ENCODE results near the gene SIL1. TPM values are rescaled to one million over a fixed set of nuclear protein-coding genes. Genes with fewer than 3 reads are reported as not detected.
A peak's percentile ranks its signal among the peaks of the same experiment; 100 is the strongest.

SIL1 gene
- total RNA-seq, 1 donor = 31.7 TPM

- DNase-seq (ENCODE audit: low read depth) = no peak
- no peak for TF ChIP-seq CTCF (IDR thresholded peaks at IDR 0.05; ENCODE audit: insufficient read depth, low read length)
- no peak overlapping the region for H3K4me3 ChIP-seq (ENCODE audit: low read depth, low read length)
Measured at GRCh38 chr5:139131921-139132432, 66.2 kb downstream of the SIL1 start.

DNA sequence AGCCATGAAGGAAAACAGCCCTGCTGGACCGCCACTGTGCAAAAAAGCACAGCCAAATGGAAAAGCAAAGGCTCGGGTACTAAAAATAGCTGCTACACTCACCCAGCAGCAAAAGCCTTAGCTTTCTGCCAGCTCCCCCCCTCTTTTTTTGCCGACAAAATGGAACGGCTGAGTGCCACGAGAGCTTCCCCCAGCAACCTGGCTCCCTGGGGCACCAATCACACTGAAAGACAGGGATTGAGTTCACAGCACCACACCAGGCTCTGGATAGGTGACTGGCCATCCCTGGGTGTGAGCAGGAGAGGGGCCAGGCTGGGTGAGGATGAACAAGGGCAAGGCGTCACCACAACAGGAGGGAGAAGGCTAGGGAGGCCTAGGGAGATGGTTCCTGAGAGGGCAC, 66.7 kb downstream of the SIL1 start:
- no peak for TF ChIP-seq CTCF (IDR thresholded peaks at IDR 0.05; ENCODE audit: insufficient read depth, low read length)
- no peak overlapping the region for H3K4me3 ChIP-seq (ENCODE audit: low read depth, low read length)
- DNase-seq (ENCODE audit: low read depth) = peak; percentile 54

GRCh38 chr5:139131062-139131461, 67.1 kb downstream of the SIL1 start:
- H3K4me3 ChIP-seq (ENCODE audit: low read depth, low read length) = no peak overlapping the region
- no peak for TF ChIP-seq CTCF (IDR thresholded peaks at IDR 0.05; ENCODE audit: insufficient read depth, low read length)
- DNase-seq (ENCODE audit: low read depth) = no peak

- H3K4me3 ChIP-seq (ENCODE audit: low read depth, low read length) = no peak overlapping the region
- DNase-seq (ENCODE audit: low read depth) = no peak
- no peak for TF ChIP-seq CTCF (IDR thresholded peaks at IDR 0.05; ENCODE audit: insufficient read depth, low read length)
Measured at GRCh38 chr5:139130214-139130613, 68.0 kb downstream of the SIL1 start.

GRCh38 chr5:139126711-139127111, 71.5 kb downstream of the SIL1 start:
- DNase-seq (ENCODE audit: low read depth) = no peak
- H3K4me3 ChIP-seq (ENCODE audit: low read depth, low read length) = no peak overlapping the region
- TF ChIP-seq CTCF (IDR thresholded peaks at IDR 0.05; ENCODE audit: insufficient read depth, low read length) = no peak

DNA sequence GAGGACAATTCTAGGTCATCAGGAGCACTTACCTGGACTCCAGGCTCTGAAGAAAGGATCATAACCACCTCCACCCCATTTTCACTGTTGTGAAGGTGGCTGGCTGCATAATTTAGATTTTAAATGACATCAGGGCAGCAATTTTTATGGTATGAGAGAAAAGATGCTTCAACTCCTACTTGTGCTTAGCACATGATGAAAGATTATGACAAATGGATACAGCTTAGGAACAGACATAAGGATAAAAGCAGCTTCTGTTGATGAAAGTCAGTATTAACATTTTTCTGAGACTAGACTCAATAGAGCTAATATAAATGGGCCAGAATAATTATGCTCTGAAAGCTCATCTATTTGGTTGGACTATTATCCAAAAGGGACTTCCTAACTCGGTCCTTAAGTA, 72.2 kb downstream of the SIL1 start:
- no peak for DNase-seq (ENCODE audit: low read depth)
- no peak overlapping the region for H3K4me3 ChIP-seq (ENCODE audit: low read depth, low read length)
- no peak for TF ChIP-seq CTCF (IDR thresholded peaks at IDR 0.05; ENCODE audit: insufficient read depth, low read length)

Data from fibroblast of the aortic adventitia (primary cell).